ENCODE data around the gene NLRP13.

Gene NLRP13

GRCh38 chr19:55877211-55877610 lies 54.9 kb downstream of the NLRP13 start:
- DNase-seq (ENCODE audit: low read depth, low spot score), result no peak
- ChIA-PET CTCF (no interaction called here), POLR2A (no interaction called here)
- TF ChIP-seq, protein P1, sequence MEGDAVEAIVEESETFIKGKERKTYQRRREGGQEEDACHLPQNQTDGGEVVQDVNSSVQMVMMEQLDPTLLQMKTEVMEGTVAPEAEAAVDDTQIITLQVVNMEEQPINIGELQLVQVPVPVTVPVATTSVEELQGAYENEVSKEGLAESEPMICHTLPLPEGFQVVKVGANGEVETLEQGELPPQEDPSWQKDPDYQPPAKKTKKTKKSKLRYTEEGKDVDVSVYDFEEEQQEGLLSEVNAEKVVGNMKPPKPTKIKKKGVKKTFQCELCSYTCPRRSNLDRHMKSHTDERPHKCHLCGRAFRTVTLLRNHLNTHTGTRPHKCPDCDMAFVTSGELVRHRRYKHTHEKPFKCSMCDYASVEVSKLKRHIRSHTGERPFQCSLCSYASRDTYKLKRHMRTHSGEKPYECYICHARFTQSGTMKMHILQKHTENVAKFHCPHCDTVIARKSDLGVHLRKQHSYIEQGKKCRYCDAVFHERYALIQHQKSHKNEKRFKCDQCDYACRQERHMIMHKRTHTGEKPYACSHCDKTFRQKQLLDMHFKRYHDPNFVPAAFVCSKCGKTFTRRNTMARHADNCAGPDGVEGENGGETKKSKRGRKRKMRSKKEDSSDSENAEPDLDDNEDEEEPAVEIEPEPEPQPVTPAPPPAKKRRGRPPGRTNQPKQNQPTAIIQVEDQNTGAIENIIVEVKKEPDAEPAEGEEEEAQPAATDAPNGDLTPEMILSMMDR (IDR thresholded peaks at IDR 0.05; ENCODE audit: insufficient read depth, low read length, missing control alignments), result no peak
- no peak overlapping the region for H3K4me3 ChIP-seq (ENCODE audit: low read depth, low read length)

- TF ChIP-seq, protein P1 (IDR thresholded peaks at IDR 0.05; ENCODE audit: insufficient read depth, low read length, missing control alignments), result no peak
- CTCF ChIA-PET, result no interaction called here
- no peak overlapping the region for H3K4me3 ChIP-seq (ENCODE audit: low read depth, low read length)
- no peak for DNase-seq (ENCODE audit: low read depth, low spot score)
- POLR2A ChIA-PET, result no interaction called here
Observed at GRCh38 chr19:55870736-55871135, 61.4 kb downstream of the NLRP13 start.

- ChIA-PET CTCF (no interaction called here), POLR2A (no interaction called here)
- no peak overlapping the region for H3K4me3 ChIP-seq (ENCODE audit: low read depth, low read length)
- TF ChIP-seq, protein P1 (IDR thresholded peaks at IDR 0.05; ENCODE audit: insufficient read depth, low read length, missing control alignments), result no peak
- no peak for DNase-seq (ENCODE audit: low read depth, low spot score)
Observed at GRCh38 chr19:55867101-55867500, 65.0 kb downstream of the NLRP13 start.

DNA sequence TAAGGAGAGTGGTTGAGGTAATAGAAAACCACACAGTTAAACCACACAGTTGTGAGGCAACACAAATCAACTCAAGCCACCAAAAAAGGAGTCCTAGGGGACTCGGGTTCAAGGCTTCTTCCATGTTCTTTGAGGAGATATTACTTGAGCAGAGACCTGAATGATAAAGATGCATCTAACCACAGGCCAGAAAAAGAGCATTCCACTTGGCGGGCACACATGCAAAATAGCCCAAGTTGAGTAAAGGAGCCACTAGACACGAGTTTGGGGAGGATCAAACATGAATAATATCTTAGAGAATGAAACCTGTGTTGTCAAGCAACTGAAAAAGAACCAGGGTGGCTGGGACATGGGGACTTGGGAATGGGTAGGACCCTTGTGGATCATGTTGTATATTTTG lies 65.6 kb downstream of the NLRP13 start:
- CTCF ChIA-PET, result no interaction called here
- no peak for DNase-seq (ENCODE audit: low read depth, low spot score)
- POLR2A ChIA-PET, result no interaction called here
- TF ChIP-seq, protein P1 (IDR thresholded peaks at IDR 0.05; ENCODE audit: insufficient read depth, low read length, missing control alignments), result no peak
- no peak overlapping the region for H3K4me3 ChIP-seq (ENCODE audit: low read depth, low read length)

DNA sequence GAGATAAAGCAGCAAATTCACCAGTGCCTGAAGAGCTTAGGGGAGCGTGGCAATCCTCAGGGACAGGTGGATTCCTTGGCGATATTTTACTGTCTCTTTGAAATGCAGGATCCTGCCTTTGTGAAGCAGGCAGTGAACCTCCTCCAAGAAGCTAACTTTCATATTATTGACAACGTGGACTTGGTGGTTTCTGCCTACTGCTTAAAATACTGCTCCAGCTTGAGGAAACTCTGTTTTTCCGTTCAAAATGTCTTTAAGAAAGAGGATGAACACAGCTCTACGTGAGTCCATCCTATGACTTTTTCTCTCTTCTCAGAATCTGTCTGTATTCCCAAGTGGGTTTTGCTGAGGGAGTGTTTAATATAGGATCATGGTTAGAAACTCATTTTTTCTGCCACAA lies 73.2 kb downstream of the NLRP13 start:
- ChIA-PET POLR2A (no interaction called here), CTCF (no interaction called here)
- no peak for DNase-seq (ENCODE audit: low read depth, low spot score)
- TF ChIP-seq, protein P1 (IDR thresholded peaks at IDR 0.05; ENCODE audit: insufficient read depth, low read length, missing control alignments), result no peak
- no peak overlapping the region for H3K4me3 ChIP-seq (ENCODE audit: low read depth, low read length)

- no peak overlapping the region for H3K4me3 ChIP-seq (ENCODE audit: low read depth, low read length)
- DNase-seq (ENCODE audit: low read depth, low spot score), result no peak
- CTCF ChIA-PET, result no interaction called here
- POLR2A ChIA-PET, result no interaction called here
- TF ChIP-seq, protein P1 (IDR thresholded peaks at IDR 0.05; ENCODE audit: insufficient read depth, low read length, missing control alignments), result no peak
Observed at GRCh38 chr19:55858401-55858800, 73.7 kb downstream of the NLRP13 start.

Measured in AG04449 (cell line).